CD4-positive, alpha-beta T cell treated with Interleukin-15 for 4 hours (primary cell): ENCODE measurements around the gene ST3GAL3.
A peak's percentile ranks its signal among the peaks of the same experiment; 100 is the strongest.

Source experiments
- DNase-seq: peaks from one replicate; pipeline ENCODE4 v3.0.0-alpha.2; 2020; ENCODE audit warnings: low spot score

Gene ST3GAL3, protein sequence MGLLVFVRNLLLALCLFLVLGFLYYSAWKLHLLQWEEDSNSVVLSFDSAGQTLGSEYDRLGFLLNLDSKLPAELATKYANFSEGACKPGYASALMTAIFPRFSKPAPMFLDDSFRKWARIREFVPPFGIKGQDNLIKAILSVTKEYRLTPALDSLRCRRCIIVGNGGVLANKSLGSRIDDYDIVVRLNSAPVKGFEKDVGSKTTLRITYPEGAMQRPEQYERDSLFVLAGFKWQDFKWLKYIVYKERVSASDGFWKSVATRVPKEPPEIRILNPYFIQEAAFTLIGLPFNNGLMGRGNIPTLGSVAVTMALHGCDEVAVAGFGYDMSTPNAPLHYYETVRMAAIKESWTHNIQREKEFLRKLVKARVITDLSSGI

DNA sequence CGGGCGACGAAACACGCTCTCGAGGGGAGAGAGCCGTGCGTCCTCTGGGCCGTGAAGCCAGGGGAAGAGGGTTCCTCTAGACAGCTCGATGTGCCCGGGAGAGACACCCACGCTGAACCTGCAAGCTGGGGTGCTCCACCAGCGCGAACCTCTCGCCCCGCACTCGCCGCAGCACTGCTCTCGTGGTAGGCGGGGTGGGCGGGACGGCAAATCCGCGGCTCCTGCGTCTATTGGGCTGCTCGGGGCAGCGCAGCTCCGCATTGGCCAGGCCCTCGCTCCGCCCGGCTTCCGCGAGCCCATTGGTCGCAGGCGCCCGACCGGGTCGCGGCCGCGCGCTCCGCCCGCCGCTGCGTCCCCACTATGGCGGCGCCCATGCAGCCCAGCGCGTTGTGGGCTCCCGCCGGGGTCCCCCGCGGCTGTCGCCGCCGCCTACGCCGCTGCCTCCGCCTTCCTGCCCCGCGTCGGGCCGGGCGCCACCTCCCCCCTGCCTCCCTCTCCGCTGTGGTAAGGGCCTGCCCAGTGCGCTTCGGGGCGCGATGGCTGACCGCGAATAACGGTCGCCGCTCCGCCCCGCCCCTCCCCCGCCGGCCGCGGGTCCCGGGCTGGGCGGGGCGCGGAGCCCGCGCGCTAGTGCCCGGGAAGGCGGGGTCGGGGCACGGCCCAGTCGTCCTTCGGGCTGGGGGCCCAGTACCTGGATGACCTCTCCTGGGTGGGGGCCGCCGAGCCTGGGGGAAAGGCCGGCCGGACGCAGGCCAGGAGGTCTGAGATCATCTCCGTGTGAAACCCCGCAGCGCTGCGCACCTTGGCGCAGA is at the start of gene ST3GAL3:
Gene ST3GAL3, plus strand, starts transcription at position 347 of the 812 bp plus-strand sequence. CDS start 28,727 bp downstream, outside the sequence.
- DNase-seq: peak; percentile 87

DNA sequence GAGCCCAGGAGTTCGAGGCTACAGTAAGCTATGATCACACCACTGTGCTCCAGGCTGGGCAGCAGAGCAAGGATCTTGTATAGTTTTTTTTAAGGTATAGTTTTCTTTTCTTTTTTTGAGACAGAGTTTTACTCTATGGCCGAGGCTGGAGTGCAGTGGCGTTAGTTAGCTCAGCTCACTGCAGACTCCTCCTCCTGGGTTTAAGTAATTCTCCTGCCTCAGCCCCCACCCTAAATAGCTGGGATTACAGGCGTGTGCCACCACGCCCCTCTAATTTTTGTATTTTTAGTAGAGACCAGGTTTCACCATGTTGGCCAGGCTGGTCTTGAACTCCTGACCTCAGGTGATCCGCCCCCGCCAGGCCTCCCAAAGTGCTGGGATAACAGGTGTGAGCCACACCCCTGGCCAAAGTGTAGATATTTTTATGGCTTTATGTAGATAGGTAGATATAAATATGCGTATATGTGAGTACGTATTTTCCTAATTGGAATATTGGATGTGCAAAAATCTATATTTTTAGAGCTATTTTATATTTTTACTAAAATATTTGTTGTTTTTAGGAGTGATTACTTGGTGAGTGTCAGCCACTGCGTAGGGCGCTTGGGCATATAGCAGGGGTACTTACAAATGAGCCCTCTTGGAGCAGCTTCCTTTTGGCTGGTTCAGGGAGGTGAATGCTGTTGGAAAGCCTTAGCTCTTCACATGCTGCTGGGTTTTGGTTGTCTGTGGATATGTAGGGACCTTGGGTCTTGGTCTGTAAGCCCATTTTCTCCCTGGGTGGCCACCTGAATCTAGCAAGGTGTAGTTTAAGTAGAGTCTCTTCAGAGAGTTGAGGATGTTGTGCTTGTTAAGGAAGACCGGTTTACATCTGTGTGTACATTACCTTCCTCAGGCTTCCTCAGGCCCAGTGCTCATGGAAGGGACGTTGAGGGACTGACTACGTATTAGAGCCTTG is 47.8 kb upstream of the ST3GAL3 start:
- DNase-seq: no peak

DNA sequence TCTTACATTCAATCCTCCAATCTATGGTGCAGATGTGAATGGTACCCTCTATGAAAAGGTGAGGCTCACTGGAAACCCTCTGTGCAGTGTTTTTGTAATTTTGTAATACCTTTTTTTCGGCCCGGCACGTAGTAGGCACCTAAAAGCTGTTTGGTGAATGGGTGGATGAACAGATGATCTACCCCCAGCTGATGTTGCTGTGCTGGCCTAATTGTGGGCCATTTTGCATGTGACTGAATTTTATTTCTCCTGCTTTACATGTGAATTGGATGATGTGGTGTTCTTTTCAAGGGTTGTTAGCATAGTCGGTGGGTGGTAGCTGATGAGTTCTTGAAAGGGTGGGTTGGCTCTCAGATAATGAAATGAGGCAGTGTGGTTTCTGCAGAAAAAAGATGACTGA is 47.0 kb upstream of the ST3GAL3 start:
- DNase-seq: no peak

DNA sequence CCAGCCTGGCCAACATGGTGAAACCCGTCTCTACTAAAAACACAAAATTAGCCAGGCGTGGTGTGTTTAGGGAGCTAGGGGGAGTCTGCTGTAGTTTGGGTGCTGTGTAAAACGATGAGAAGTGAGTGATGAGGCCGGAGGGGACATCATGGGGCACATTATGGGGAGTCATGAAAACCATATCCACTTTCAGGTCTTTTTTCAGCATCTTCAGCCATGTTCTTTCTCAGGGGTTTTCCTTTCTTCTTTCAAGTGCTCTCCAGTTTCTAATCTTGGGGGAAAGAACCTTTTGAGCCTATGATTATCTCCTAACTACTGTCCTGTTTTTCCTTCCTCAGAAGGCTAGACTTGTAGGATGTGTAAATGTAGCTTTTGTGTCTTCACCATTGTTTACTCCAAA is 43.0 kb upstream of the ST3GAL3 start:
- no peak for DNase-seq

DNA sequence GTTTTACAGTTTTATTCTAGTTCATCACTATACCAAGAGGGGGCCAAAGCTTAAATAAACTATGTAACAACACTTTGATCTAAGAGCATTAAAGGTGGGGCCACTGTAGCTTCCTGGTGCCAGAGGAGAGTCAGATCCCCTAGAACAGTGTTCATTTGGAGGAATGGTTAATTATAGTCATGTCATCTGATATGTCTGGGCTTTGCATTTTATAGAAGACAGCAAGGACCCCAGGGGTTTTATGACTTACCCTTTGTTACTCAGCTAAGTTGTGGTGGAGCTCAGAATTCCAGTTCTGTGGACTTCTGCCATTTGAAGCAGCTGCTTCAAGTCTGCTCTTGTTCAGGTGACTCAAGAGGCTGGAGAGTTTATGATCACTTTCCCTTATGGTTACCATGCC is 40.7 kb upstream of the ST3GAL3 start:
- no peak for DNase-seq

DNA sequence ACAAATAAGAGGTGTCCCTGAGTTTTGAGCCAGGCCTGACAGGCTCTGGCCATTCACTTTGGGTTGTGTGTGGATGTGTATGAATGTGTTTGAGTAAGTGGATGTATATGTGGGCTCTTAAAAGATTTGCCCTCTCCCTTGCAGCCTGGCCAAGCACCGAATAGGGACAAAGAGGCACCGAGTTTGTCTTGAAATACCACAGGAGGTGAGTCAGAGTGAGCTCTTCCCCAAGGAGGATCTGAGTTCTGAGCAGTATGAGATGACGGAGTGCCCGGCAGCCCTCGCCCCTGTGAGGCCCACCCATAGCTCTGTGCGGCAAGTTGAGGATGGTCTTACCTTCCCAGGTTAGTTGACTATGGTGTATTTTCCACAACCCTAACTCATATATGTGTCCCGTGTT is 38.4 kb upstream of the ST3GAL3 start:
- no peak for DNase-seq

DNA sequence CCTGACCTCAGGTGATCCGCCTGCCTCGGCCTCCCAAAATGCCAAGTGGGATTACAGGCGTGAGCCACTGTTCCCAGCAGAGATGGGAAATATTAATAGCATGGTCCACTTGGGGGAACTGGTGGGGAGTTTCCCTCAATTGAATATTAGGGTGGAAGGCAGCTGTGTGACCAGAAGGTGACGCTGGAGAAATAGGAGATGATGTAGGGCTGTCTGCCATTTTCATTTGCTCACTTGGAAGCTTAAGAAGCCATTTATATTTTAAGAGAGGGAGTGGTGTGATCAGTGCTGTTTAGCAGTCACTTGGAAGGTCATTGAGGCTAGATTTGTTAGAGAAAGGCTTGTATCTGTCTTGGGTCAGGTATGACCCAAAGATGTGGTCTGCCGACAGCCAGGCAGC is 37.5 kb upstream of the ST3GAL3 start:
- DNase-seq: no peak

DNA sequence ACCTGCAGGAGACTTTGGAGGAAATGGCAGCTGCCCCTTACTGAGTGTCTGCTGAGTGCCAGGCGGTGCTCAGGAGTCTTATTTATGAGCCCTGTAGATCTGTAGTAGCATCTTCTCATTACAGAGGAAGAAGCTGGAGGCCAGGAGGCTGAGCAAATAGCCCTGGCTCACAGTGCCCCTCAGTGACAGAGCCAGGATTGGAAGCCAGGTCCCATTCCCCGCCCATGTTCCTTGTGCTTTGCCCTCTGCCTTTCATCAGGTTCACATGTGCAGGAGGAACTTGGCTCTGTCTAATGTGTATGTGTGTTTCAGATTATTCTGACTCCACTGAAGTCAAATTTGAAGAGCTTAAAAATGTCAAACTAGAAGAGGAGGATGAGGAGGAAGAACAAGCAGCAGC is 36.1 kb upstream of the ST3GAL3 start:
- DNase-seq: no peak

DNA sequence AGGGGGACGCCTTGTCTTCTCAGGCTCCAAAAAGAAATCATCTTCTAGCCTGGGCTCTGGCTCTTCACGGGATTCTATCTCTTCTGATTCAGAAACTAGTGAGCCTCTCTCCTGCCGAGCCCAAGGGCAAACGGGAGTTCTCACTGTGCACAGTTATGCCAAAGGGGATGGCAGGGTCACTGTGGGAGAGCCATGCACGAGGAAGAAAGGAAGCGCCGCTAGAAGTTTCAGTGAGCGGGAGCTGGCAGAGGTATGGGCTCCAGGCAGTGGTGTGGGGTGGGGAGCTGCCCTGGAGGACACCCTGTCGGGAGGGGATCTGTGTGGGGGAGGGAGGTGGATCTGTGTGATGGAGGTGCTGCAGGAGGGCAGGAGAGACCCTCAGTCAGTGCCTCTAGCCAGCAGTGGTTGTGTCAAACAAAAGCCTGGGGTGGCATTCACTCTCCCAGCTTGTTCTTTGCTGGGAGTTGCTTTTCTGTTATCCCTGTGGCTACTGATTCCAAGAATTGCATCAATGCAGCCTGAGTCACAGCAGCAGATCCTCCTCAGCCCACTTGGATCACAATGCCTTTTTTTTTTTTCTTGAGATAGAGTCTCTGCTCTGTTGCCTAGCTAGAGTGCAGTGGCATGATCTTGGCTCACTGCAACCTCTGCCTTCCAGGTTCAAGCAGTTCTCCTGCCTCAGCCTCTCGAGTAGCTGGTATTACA is 35.6 kb upstream of the ST3GAL3 start:
- DNase-seq: no peak

DNA sequence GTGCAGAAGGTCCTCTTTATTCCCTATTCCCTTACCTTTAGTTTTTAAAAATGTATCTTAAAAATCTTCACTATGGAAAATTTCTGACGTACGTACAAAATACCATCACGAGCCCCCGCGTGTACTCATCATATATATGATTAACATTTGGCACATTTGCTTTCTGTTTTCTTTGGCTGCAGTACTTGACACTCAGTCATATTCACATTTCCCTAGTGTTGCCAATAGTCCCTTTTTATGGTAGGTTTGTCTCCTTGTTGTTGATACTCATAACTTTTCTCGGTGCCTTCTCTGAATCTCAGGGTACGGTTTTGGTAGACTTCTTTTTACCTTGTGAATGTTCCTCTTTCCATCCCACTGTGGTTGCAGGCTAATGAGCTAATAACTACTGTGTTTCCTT is 34.1 kb upstream of the ST3GAL3 start:
- DNase-seq: no peak

DNA sequence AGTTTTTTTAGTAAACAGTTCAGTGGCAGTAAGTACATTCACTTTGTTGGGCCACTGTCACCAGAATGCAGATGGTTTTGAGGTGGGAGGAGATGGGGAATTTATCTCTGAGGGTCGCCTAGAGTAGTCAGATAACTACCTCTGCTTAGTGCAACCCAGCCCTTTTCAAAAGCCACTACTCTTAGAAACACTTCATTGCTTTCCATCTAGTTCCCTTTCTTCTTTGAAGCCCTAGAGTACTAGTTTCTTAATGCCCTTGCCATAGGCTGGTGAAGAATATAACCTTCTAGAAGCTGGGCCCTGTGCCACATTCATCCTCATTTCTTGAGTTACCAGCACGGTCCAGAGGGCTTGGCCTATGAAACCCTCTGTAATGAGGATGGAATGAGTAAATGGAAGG is 28.4 kb upstream of the ST3GAL3 start:
- DNase-seq: no peak

DNA sequence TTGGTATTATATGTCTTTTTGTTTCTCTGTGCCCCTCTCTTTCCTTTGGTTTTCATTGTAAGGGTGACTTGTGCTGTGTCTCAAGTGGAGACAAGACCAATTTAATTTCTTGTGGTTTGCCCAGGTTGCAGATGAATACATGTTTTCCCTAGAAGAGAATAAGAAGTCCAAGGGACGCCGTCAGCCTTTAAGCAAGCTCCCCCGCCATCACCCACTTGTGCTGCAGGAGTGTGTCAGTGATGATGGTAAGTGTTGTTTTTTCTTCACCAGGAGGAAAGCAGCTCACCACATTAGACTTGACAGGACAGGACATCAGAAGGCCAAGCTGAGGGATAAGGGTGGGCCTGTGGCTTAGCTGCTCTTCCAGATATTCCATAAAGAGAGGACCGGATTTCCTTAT is 23.8 kb upstream of the ST3GAL3 start:
- DNase-seq: no peak

DNA sequence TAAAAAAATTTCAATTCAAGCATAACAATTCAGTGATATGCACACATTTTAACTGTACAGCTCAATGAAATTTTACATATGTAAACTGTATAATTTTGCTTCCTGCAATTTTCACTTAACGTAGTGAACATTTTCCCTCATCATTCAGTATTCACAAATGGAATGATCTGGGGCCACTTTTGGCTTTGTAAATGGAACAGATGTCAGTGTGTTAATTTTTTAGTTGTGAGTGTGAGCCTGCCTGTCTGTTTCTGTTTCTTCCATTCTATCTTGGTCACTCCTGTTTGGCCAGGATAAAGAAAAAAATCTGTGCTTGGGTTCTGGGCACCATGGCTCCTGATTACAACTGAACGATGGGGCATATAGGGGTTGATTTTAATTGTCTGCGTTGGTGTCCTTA is 20.5 kb upstream of the ST3GAL3 start:
- DNase-seq: no peak

DNA sequence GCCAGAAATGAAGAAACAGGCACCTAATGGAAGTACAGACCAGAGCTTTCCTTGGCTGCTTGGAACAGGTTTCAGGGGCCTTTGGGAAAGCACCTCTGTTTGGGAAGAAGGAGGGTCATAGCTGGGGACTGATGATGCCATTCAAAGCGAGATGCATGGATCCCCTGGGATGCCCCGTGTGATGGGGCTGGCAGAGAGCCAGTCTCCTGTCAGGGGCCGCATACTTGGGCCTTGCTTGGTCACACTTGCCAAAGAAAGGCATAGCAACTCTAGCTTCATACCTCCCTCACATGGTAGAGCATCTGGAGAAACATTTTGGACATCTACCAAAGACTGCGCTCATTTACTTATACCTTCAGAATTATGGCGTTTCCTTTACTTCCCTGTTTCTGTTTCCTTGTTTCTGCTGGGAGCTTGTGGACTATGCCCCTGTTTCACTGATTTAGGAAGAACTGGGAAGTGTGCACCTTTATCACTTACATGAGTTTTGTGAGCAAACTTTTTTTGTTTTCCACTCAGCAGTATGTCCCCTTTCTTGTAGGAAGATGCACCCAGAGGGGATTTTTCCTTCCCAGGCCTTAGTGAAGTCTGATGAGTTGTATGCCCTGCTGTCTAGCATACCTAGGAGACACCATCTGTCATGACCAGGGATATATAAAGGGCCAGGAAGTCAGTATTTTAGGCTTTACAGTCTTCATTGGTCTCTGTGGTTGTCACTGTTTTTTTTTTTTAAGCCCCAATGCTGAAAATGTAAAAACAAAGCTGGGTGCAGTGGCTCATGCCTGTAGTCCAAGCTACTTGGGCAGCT is 19.8 kb upstream of the ST3GAL3 start:
- no peak for DNase-seq

DNA sequence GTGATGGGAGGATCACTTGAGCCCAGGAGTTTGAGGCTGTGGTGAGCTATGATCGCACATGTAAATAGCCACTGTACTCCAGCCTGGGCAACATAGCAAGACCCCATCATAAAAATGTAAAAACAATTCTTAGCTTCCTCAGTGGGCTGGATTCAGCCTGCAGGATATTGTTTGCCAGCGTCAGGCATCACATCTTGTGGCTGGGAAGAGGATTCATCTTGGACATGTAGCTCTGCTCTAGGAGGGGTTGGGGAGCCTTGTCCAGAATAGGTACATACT is 19.3 kb upstream of the ST3GAL3 start:
- DNase-seq: no peak

DNA sequence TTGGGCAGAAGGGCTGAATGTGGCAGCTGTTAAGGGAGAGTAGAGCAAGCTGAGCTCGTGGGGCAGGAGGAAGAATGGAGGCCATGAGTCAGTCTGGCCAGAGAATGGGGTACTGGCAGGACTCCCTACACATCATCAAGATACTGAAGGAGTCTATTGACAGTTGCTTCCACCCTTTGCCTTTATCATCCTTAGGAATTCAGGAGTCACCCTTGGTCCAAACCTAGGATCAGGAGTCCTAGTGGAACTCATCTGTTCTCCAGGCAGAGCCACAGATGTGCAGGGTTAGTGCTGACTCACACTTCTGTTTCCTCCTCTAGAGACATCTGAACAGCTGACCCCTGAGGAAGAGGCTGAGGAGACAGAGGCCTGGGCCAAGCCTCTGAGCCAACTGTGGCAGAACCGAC is 18.7 kb upstream of the ST3GAL3 start:
- DNase-seq: no peak

DNA sequence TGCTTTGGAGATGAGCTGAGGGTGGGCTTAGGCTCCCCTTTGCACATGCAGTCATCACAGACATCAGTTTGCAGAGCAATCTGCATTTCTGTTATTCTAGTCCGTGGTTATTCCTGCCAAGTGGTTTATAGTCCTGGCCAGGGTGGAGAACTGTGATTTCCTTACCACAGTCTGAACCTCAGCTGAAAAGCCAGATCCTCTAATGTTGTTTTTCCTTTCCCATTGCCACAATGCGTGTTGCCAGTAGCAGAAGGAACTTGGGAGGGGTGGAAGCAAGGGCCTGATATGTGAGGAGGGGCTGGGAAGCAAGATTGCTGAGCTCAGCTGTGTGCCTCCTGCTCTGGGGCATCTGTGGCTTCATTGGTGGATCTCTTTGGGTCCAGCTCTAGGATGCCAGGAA is 18.0 kb upstream of the ST3GAL3 start:
- no peak for DNase-seq

DNA sequence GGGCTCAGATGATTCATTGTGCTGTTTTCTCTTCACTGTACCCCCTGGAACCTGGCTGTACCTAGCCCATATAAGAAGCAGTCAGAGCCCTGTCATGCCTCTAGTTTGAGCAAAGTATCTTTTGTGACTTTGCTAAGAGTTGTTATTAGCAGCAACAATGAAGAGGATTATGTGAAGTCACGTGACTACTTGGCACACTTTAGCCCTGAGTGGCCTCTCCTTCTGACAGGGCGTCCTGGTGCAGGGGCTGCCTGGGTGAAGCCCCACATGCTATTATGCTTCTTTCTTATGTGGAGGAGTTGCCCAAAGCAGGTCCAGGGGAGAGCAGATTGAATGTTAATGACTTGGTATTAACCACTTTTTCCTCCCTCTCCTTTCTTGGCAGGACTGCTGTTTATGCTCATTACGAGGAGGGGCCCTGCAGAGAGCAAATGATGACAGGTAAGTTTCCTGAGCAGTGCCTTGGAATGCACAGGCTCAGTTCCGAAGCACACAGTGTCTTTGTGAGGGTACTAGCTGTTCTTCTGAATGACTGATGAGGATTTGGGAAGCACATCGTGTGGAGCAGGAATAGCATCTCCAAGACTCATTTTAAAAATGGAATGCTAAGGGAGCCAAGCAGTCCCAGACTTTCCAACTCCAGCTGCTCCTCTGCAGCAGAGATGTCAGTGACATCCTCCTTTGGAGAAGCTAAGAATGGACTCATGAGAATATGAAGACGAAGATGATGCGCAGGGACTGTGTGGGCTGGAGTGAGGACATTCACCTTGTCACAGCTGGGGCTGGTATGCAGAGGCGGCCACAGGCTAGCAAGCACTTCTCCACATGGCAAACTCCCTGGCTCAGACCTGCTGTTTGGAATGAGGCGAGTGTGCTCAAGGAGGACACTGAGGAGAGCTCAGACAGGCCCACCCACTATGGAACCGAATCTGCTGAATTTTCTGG is 15.2 kb upstream of the ST3GAL3 start:
- DNase-seq: no peak

DNA sequence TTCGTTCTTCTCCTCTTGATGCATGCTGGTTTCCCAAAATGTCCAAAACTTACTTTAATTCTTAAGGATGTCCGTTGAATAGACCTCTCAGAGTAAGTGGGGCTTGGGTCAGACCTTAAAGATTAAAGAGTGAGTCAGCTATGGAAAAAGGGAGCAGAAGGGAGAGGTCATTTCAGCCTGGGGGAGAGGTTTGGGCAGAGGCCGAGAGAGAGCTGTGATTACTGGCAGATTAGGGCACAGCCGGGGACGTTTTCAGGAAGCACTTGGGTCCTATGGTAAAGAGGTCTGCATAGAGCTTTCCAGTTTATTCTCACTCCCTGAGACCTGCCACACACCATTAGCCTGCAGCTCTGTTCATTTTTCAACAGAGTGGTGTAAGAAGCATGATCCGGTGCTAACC is 14.0 kb upstream of the ST3GAL3 start:
- no peak for DNase-seq

DNA sequence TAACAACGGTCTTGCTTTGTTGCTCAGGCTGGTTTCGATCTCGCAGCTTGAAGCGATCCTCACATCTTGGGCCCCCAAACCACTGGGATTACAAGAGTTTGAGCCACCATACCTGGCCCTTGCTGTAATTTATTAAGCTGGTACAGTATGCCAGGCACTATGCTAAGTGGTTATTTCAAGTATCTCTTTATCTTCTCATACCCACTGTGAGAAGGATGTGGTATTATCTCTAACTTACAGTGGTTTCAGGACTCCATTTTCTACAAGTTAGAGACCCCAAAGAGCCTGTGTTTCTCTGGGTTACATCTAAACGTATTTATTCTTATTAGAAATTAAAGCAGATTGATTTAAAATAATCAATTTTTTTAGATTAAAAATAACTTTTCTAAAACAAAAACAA is 8.1 kb upstream of the ST3GAL3 start:
- DNase-seq: no peak
